ENCODE data around the gene UNC13D. TPM values are rescaled to one million over a fixed set of nuclear protein-coding genes. Genes with fewer than 3 reads are reported as not detected.

The UNC13D gene
- polyA plus RNA-seq, 1 experiment: 0.16 TPM

DNA sequence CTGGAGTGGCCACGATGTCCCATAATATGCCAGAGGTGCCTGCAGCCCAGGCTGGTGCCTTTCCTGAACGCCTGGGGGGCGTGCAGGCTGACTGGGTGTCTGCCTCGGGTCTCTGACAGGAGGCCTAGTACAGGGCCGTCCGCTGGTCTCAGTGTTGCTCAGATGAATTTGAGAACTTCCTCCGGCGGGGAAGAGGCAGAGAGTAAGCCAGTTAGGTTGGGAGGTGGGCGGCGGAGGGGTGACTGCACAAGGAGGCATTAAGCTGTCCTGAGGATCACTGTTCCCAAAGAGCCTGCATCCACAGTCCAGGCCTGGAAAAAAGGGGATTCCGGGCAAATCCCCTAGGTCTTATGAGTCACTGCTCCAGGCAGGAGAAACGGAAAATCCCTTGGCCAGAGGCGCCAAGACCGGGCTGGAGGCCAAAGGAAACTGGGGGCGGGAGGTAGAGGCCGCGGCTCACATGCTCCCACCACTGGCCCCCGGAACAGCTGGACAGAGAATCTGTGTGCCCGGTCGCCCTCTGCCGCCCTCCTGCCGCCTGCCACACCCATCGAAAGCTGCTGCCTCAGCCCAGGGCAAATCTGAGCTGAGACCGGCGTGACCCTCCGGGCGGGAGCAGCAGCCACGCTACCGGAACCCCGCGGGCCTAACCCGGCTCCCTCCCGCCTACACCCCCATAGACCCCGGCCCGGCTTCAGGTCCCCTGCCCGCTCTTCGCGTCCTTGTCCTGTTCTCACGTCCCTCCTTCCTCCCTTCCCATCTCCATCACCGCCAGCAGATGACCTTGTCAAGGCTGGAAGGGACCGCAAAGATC is 32.9 kb upstream of the UNC13D start:
- peaks cover 6% of the 10 kb centered on the region for H3K27me3 ChIP-seq (ENCODE audit: control insufficient read depth, insufficient read depth, low read length)
- ChIA-PET POLR2A (interaction anchor here (0.6 to 1.3 kb wide), 4 partner anchors 19 to 97 kb away, joined by 4 to 12 read pairs (median 4); partner anchors contain the start of genes TRIM65 and WBP2), CTCF (interaction anchor here (0.6 to 1.9 kb wide), 4 partner anchors 7 to 22 kb away, joined by 3 to 6 read pairs (median 4); partner anchors contain the start of gene WBP2)
- no peaks in the 10 kb centered on the region; the same call in 1 of the 2 replicates for H3K9me3 ChIP-seq (ENCODE audit: control insufficient read depth, insufficient read depth, low read length)
- peak overlapping the region; percentile 73 for H3K4me3 ChIP-seq (ENCODE audit: low read depth, low read length)
- DNase-seq (ENCODE audit: low read depth, low spot score): peak; percentile 81
- TF ChIP-seq, protein P1, sequence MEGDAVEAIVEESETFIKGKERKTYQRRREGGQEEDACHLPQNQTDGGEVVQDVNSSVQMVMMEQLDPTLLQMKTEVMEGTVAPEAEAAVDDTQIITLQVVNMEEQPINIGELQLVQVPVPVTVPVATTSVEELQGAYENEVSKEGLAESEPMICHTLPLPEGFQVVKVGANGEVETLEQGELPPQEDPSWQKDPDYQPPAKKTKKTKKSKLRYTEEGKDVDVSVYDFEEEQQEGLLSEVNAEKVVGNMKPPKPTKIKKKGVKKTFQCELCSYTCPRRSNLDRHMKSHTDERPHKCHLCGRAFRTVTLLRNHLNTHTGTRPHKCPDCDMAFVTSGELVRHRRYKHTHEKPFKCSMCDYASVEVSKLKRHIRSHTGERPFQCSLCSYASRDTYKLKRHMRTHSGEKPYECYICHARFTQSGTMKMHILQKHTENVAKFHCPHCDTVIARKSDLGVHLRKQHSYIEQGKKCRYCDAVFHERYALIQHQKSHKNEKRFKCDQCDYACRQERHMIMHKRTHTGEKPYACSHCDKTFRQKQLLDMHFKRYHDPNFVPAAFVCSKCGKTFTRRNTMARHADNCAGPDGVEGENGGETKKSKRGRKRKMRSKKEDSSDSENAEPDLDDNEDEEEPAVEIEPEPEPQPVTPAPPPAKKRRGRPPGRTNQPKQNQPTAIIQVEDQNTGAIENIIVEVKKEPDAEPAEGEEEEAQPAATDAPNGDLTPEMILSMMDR (IDR thresholded peaks at IDR 0.05; ENCODE audit: low read depth, low read length): peak; percentile 5; the same call in 1 of the 2 replicates
- H3K27ac ChIP-seq (ENCODE audit: low read depth, low read length): peak overlapping the region; percentile 89

DNA sequence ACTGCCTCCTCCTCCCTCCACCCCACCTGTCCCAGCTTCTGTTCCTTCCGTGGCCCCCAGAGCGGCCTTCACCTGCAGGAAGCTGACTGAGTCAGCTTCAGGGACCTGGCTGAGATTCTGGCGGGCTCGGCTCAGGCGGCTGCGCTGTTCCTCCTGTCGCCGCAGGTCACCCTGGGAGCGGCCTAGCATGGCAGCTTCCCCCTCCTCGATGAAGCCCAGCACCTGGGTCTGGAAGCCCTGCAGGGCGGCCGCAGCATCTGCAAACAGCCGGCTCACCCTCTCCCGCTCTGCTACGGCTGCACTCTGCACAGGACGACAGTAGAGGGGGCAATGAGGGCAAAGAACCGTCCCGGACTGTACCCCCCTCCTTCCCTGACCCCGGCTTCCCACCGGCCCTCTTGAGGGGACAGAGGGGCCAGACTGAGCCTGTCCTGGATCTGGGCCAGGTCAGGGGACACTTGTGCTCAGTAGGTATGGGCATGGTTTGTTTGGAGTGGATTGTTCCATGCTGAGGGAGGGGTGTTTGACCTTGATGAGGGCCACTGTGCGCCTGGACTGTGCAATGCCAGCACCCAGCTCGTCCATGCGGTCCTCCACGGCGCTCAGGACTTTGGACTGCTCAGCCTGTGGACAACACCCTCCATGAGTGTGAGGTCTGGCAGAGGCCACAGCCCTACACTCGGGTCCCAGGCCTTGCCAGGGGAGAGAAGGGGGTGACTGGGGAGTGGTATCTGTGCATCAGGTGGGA is 32.2 kb upstream of the UNC13D start:
- Histone ChIP-seq H3K9me3 (ENCODE audit: control insufficient read depth, insufficient read depth, low read length) (no peaks in the 10 kb centered on the region; the same call in 1 of the 2 replicates), H3K27me3 (ENCODE audit: control insufficient read depth, insufficient read depth, low read length) (peaks cover 6% of the 10 kb centered on the region), H3K27ac (ENCODE audit: low read depth, low read length) (peak overlapping the region; percentile 89), H3K4me3 (ENCODE audit: low read depth, low read length) (peak overlapping the region; percentile 73)
- TF ChIP-seq, protein P1 (IDR thresholded peaks at IDR 0.05; ENCODE audit: low read depth, low read length): peak; percentile 17; the same call in 1 of the 2 replicates
- ChIA-PET CTCF (interaction anchor here (1.3 kb wide), 1 partner anchor 21 kb away, joined by 5 read pairs; the partner anchor contains the start of gene WBP2), POLR2A (interaction anchor here (0.8 to 1.3 kb wide), 3 partner anchors 18 to 21 kb away, joined by 4 to 12 read pairs (median 4); partner anchors contain the start of gene WBP2)
- DNase-seq (ENCODE audit: low read depth, low spot score): no peak

DNA sequence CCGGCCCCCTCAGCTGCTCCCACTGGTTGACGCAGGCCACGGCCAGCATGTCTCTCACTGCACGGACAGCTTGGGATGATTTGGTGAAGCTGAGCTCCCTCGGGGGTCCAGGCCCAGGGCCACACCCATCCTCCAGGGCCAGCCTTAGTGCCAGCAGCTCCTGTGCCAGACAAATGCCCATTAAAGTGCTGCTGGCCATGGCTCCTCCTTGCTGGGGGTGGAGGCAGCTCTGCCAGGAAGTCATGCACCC is 31.7 kb upstream of the UNC13D start:
- Histone ChIP-seq H3K4me3 (ENCODE audit: low read depth, low read length) (no peak overlapping the region), H3K27ac (ENCODE audit: low read depth, low read length) (peak overlapping the region; percentile 89), H3K9me3 (ENCODE audit: control insufficient read depth, insufficient read depth, low read length) (no peaks in the 10 kb centered on the region; the same call in 1 of the 2 replicates), H3K27me3 (ENCODE audit: control insufficient read depth, insufficient read depth, low read length) (peaks cover 3% of the 10 kb centered on the region)
- ChIA-PET CTCF (interaction anchor here (0.6 kb wide), 1 partner anchor 20 kb away, joined by 3 read pairs; no protein-coding TSS in a partner anchor), POLR2A (interaction anchor here (0.8 kb wide), 1 partner anchor 20 kb away, joined by 4 read pairs; no protein-coding TSS in a partner anchor)
- TF ChIP-seq, protein P1 (IDR thresholded peaks at IDR 0.05; ENCODE audit: low read depth, low read length): no peak
- no peak for DNase-seq (ENCODE audit: low read depth, low spot score)

DNA sequence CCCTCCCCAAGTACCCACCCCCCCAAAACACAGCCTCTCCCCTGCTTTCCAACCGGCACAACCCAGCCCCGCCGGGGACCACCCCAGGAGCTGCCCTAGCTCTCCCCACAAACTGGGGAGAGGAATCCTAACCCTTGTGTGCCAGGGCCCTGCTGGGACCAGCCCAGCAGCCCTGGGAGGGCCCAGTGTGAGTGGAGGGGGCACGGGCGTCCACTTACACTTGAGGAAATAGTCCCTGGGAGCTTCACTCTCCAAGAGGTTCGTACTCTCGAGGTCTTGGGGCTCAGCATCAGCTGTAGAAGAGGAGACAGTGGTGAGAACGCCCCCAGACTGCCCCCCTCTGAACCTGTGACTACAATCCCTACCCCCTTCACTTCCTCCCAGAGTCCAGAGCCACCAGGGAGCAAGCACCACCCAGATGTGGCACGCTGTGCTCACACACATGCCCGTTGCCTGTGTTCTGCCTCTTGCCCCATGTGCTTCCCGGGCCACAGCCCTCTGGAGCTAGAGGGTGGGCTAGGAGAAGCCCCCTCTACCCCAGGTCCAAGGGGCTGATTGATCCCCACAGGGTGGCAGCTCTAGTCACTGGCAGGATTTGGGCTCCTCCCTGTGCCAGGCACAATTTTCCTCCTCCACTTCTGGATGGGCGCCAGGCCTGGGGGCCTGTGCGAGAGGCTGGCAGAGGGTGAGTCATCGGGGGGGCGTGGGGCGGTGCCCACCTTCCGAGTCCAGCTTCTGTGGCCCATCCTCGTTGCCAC is 31.2 kb upstream of the UNC13D start:
- ChIA-PET CTCF (interaction anchor here (0.6 kb wide), 1 partner anchor 20 kb away, joined by 3 read pairs; no protein-coding TSS in a partner anchor), POLR2A (interaction anchor here (0.8 kb wide), 1 partner anchor 20 kb away, joined by 4 read pairs; no protein-coding TSS in a partner anchor)

More for the DNA sequence above, 31.2 kb upstream of the UNC13D start:
- Histone ChIP-seq H3K4me3 (ENCODE audit: low read depth, low read length) (no peak overlapping the region), H3K27ac (ENCODE audit: low read depth, low read length) (no peak overlapping the region), H3K27me3 (ENCODE audit: control insufficient read depth, insufficient read depth, low read length) (no peaks in the 10 kb centered on the region), H3K9me3 (ENCODE audit: control insufficient read depth, insufficient read depth, low read length) (no peaks in the 10 kb centered on the region; the same call in 1 of the 2 replicates)
- TF ChIP-seq, protein P1 (IDR thresholded peaks at IDR 0.05; ENCODE audit: low read depth, low read length): no peak
- no peak for DNase-seq (ENCODE audit: low read depth, low spot score)
